CD14-positive monocyte (primary cell): ENCODE results near the gene SERPINB1. TPM values are rescaled to one million over a fixed set of nuclear protein-coding genes. Genes with fewer than 3 reads are reported as not detected.
"Not testable (repeated sequence)": the region's sequence is repeated elsewhere in the genome, so short reads cannot be mapped to it uniquely, and the experiment has no call there.

Experiments
- DNase-seq, 3 donors: peaks; one replicate each; pipeline ENCODE4 v3.0.0-alpha.2; 2011 to 2022
- H2AFZ ChIP-seq: 2 replicates; pipeline ENCODE4 v1.6.0; 2012; ENCODE audit warnings: mild to moderate bottlenecking, low read depth, low read length, inconsistent platforms; ENCODE audit not compliant: insufficient read depth, poor library complexity, severe bottlenecking
- H3K27ac ChIP-seq, 2 donors: 1 replicate in 1 of 2; 2 replicates in 1 of 2; pipeline ENCODE4 v1.5.1; 2012 to 2013; ENCODE audit warnings: low read length in 2 of 2, control low read depth in 1 of 2, inconsistent platforms in 1 of 2, low read depth in 1 of 2, mild to moderate bottlenecking in 1 of 2
- H3K27me3 ChIP-seq, 2 donors: one replicate each; pipeline versions ENCODE4 v1.6.0 to v1.6.1; 2011 to 2013; ENCODE audit warnings: low read length in 2 of 2; ENCODE audit not compliant: control insufficient read depth in 2 of 2, insufficient read depth in 2 of 2
- H3K36me3 ChIP-seq, 2 donors: replicated peaks in 1 of 2; 1 replicate in 1 of 2; 2 replicates in 1 of 2; pipeline versions ENCODE4 v1.5.1 to v1.6.1; 2012 to 2013; ENCODE audit warnings: low read length in 2 of 2, control low read depth in 1 of 2, inconsistent platforms in 1 of 2, mild to moderate bottlenecking in 1 of 2; ENCODE audit not compliant: insufficient read depth in 2 of 2, control insufficient read depth in 1 of 2
- H3K4me1 ChIP-seq, 2 donors: 1 replicate in 1 of 2; 2 replicates in 1 of 2; pipeline versions ENCODE4 v1.5.1 to v1.6.1; 2012 to 2013; ENCODE audit warnings: low read length in 2 of 2, control low read depth in 1 of 2, inconsistent platforms in 1 of 2, mild to moderate bottlenecking in 1 of 2, moderate library complexity in 1 of 2; ENCODE audit not compliant: insufficient read depth in 2 of 2, control insufficient read depth in 1 of 2
- H3K4me2 ChIP-seq: replicated peaks from 2 replicates; pipeline ENCODE3; 2012; ENCODE audit warnings: low read length, moderate library complexity, mild to moderate bottlenecking; ENCODE audit not compliant: poor library complexity, severe bottlenecking; ENCODE audit errors: extremely low read depth
- H3K4me3 ChIP-seq, 3 experiments: fragments of 200-600 bp in 1 of 3; sonication (generic) in 1 of 3; replicated peaks in 1 of 3; 1 replicate in 2 of 3; 2 replicates in 1 of 3; pipeline ENCODE4 v1.5.1; 2011 to 2013; ENCODE audit warnings: low read length in 3 of 3, mild to moderate bottlenecking in 3 of 3, control low read depth in 2 of 3, low read depth in 2 of 3, inconsistent platforms in 1 of 3, moderate library complexity in 1 of 3
- H3K79me2 ChIP-seq: 2 replicates; pipeline ENCODE4 v1.6.0; 2012; ENCODE audit warnings: mild to moderate bottlenecking, control low read depth, inconsistent platforms, low read length, moderate library complexity; ENCODE audit not compliant: insufficient read depth
- H3K9ac ChIP-seq: 2 replicates; pipeline ENCODE4 v1.6.0; 2017; ENCODE audit warnings: low read length, mild to moderate bottlenecking; ENCODE audit not compliant: insufficient read depth, poor library complexity, severe bottlenecking
- H3K9me3 ChIP-seq, 2 donors: replicated peaks in 1 of 2; 1 replicate in 1 of 2; 2 replicates in 1 of 2; pipeline versions ENCODE4 v1.5.1 to v1.6.1; 2012 to 2013; ENCODE audit warnings: low read length in 2 of 2, control low read depth in 1 of 2; ENCODE audit not compliant: control insufficient read depth in 1 of 2, insufficient read depth in 1 of 2
- H4K20me1 ChIP-seq: 2 replicates; pipeline ENCODE4 v1.6.0; 2012; ENCODE audit warnings: mild to moderate bottlenecking, low read length, control low read depth, moderate library complexity; ENCODE audit not compliant: insufficient read depth
- H3K27ac Mint-ChIP-seq, 7 donors: one replicate each; pipeline ENCODE4 v1.8.0; 2020; ENCODE audit warnings: mild to moderate bottlenecking in 7 of 7, mixed read lengths in 7 of 7, moderate library complexity in 6 of 7, inconsistent platforms in 2 of 7
- H3K27me3 Mint-ChIP-seq, 3 donors: one replicate each; pipeline ENCODE4 v1.8.0; 2021 to 2022; ENCODE audit warnings: low read depth in 3 of 3, mild to moderate bottlenecking in 3 of 3, mixed read lengths in 3 of 3, moderate library complexity in 3 of 3, inconsistent platforms in 1 of 3
- H3K36me3 Mint-ChIP-seq, 2 donors: one replicate each; pipeline ENCODE4 v1.8.0; 2020; ENCODE audit warnings: mixed read lengths in 2 of 2, inconsistent platforms in 1 of 2, mild to moderate bottlenecking in 1 of 2
- H3K4me1 Mint-ChIP-seq: one replicate; pipeline ENCODE4 v1.8.0; 2020; ENCODE audit warnings: mild to moderate bottlenecking, mixed read lengths
- H3K4me3 Mint-ChIP-seq, 2 donors: one replicate each; pipeline ENCODE4 v1.8.0; 2020; ENCODE audit warnings: mild to moderate bottlenecking in 2 of 2, mixed read lengths in 2 of 2, moderate library complexity in 1 of 2
- H3K9me3 Mint-ChIP-seq, 7 donors: one replicate each; pipeline ENCODE4 v1.8.0; 2020 to 2022; ENCODE audit warnings: mixed read lengths in 7 of 7, mild to moderate bottlenecking in 6 of 7, moderate library complexity in 6 of 7, inconsistent platforms in 2 of 7
- CTCF ChIP-seq: fragments of 200-600 bp; IDR thresholded peaks from one replicate; pipeline ENCODE4 v1.8.0; 2022; ENCODE audit warnings: antibody characterized with exemption, mild to moderate bottlenecking
- WGBS: methylation state at CpG from one replicate; pipeline ENCODE4 v1.1.5; 2013; ENCODE audit warnings: missing lambda C conversion rate; ENCODE audit not compliant: insufficient coverage; 5-methylcytosine and 5-hydroxymethylcytosine counted together
- intact Hi-C, 2 donors: fragments of 100-400 bp; cut with micrococcal nuclease; formaldehyde crosslinking; loops; one replicate each; pipeline versions ENCODE4 v1.15.0 to v1.15.1; 2023
- polyA plus RNA-seq, 3 donors: library from polyadenylated mRNA; depleted of rRNA in 1 of 3; unstranded in 2 of 3; stranded (reverse) in 1 of 3; fragments of 300-500 nt in 2 of 3; fragments of >200 nt in 1 of 3; fragmentation: Illumina TruSeq in 2 of 3; gene quantifications; 1 replicate in 2 of 3; 2 replicates in 1 of 3; pipeline ENCODE4 v1.2.3, GENCODE V29; 2012 to 2021

Gene SERPINB1
- polyA plus RNA-seq, 3 donors: 126 to 307 (median 306) TPM

GRCh38 chr6:2861060-2861821, 19.6 kb upstream of the SERPINB1 start:
- intact Hi-C loops: no loop called here
- H3K36me3 ChIP-seq: no peaks in the 10 kb centered on the region
- H3K4me3 Mint-ChIP-seq: peak overlapping the region in 1 of 2 donors; percentile 72
- H3K4me2 ChIP-seq: peak overlapping the region; percentile 17
- H3K27me3 ChIP-seq: no peaks in the 10 kb centered on the region
- H3K4me1 ChIP-seq: peaks cover 60 to 72% of the 10 kb centered on the region in 2 donors
- peak overlapping the region in 1 of 3 experiments; percentile 27 for H3K4me3 ChIP-seq
- peaks cover 4 to 6% of the 10 kb centered on the region in 2 donors for H3K36me3 Mint-ChIP-seq
- H3K27me3 Mint-ChIP-seq: no peaks in the 10 kb centered on the region
- no peak for TF ChIP-seq CTCF
- H3K4me1 Mint-ChIP-seq: peaks cover 66% of the 10 kb centered on the region
- H3K79me2 ChIP-seq: no peaks in the 10 kb centered on the region
- H2AFZ ChIP-seq: peak overlapping the region; percentile 43
- H3K9me3 ChIP-seq: no peaks in the 10 kb centered on the region
- H4K20me1 ChIP-seq: no peaks in the 10 kb centered on the region
- WGBS: 29% methylated on average over 6 of the region's 12 CpGs
- peaks cover 0 to 5% (median 0%) of the 10 kb centered on the region in 7 donors for H3K9me3 Mint-ChIP-seq
- DNase-seq: no peak
- peak overlapping the region; percentile 45 to 92 for H3K27ac ChIP-seq
- peak overlapping the region; percentile 63 to 94 (median 79) for H3K27ac Mint-ChIP-seq
- no peak overlapping the region for H3K9ac ChIP-seq

GRCh38 chr6:2860706-2861059, 19.0 kb upstream of the SERPINB1 start:
- H4K20me1 ChIP-seq, H3K27me3 Mint-ChIP-seq, H3K9me3 Mint-ChIP-seq, H3K4me3 ChIP-seq, H3K4me2 ChIP-seq, H3K4me3 Mint-ChIP-seq, H3K79me2 ChIP-seq, H3K27me3 ChIP-seq, intact Hi-C loops, H3K9ac ChIP-seq, DNase-seq, H3K36me3 Mint-ChIP-seq, H3K9me3 ChIP-seq, H2AFZ ChIP-seq, H3K36me3 ChIP-seq: not testable (repeated sequence)
- H3K4me1 ChIP-seq: peaks cover 66 to 78% of the 10 kb centered on the region in 2 donors
- H3K27ac ChIP-seq: peak overlapping the region; percentile 45 to 92
- Mint-ChIP-seq H3K27ac (peak overlapping the region in 5 of 7 donors; percentile 63 to 94 (median 83)), H3K4me1 (peaks cover 72% of the 10 kb centered on the region)
- no CpG with 5 or more reads among the region's 2 CpGs for WGBS

GRCh38 chr6:2859798-2860705, 18.4 kb upstream of the SERPINB1 start:
- H3K4me3 Mint-ChIP-seq, H3K4me3 ChIP-seq, H3K9me3 ChIP-seq, intact Hi-C loops, H3K4me2 ChIP-seq, H3K27me3 Mint-ChIP-seq, H3K36me3 ChIP-seq, H2AFZ ChIP-seq, H3K9me3 Mint-ChIP-seq, H4K20me1 ChIP-seq, H3K79me2 ChIP-seq, H3K9ac ChIP-seq, DNase-seq, H3K27me3 ChIP-seq, H3K36me3 Mint-ChIP-seq: not testable (repeated sequence)
- Mint-ChIP-seq H3K27ac (peak overlapping the region in 5 of 7 donors; percentile 8 to 99 (median 77)), H3K4me1 (peaks cover 78% of the 10 kb centered on the region)
- 96% methylated on average over 16 of the region's 42 CpGs for WGBS
- peak overlapping the region in 1 of 2 donors; percentile 99 for H3K27ac ChIP-seq
- H3K4me1 ChIP-seq: peaks cover 72 to 79% of the 10 kb centered on the region in 2 donors
